GM19395 (cell line): ENCODE results near the gene MRGPRD.
"Not testable (repeated sequence)": the region's sequence is repeated elsewhere in the genome, so short reads cannot be mapped to it uniquely, and the experiment has no call there.

Experiments used
- ATAC-seq: cut with Tn5 transposase; IDR thresholded peaks from one replicate; pipeline ENCODE4 v1.9.1; 2021; ENCODE audit warnings: mild to moderate bottlenecking, moderate library complexity; ENCODE audit not compliant: unreplicated experiment

MRGPRD gene

GRCh38 chr11:68994894-68995285 is 14.1 kb upstream of the MRGPRD start:
- no peak for ATAC-seq

GRCh38 chr11:68994161-68994893 is 13.5 kb upstream of the MRGPRD start:
- ATAC-seq = no peak

- no peak for ATAC-seq
Observed at GRCh38 chr11:68993546-68993945, 12.8 kb upstream of the MRGPRD start.

GRCh38 chr11:68992743-68993255 is 12.0 kb upstream of the MRGPRD start:
- ATAC-seq = no peak

- no peak for ATAC-seq
Observed at GRCh38 chr11:68990995-68991780, 10.4 kb upstream of the MRGPRD start.

GRCh38 chr11:68989936-68990606 is 9.3 kb upstream of the MRGPRD start:
- no peak for ATAC-seq

- no peak for ATAC-seq
Observed at GRCh38 chr11:68988491-68988890, 7.7 kb upstream of the MRGPRD start.

- no peak for ATAC-seq
Observed at GRCh38 chr11:68987211-68987610, 6.4 kb upstream of the MRGPRD start.

GRCh38 chr11:68983801-68984200 is 3.0 kb upstream of the MRGPRD start:
- ATAC-seq = no peak

- ATAC-seq = no peak
Observed at GRCh38 chr11:68982134-68982533, 1.3 kb upstream of the MRGPRD start.

- ATAC-seq = no peak
Observed at GRCh38 chr11:68979931-68980775, 633 bp downstream of the MRGPRD start.

GRCh38 chr11:68978931-68979594 is 1.7 kb downstream of the MRGPRD start:
- no peak for ATAC-seq

- ATAC-seq = no peak
Observed at GRCh38 chr11:68978626-68978930, 2.2 kb downstream of the MRGPRD start.

- ATAC-seq = no peak
Observed at GRCh38 chr11:68977781-68978625, 2.8 kb downstream of the MRGPRD start.

- no peak for ATAC-seq
Observed at GRCh38 chr11:68976563-68976962, 4.2 kb downstream of the MRGPRD start.

GRCh38 chr11:68976095-68976494 is 4.7 kb downstream of the MRGPRD start:
- no peak for ATAC-seq

- no peak for ATAC-seq
Observed at GRCh38 chr11:68974421-68975194, 6.2 kb downstream of the MRGPRD start.

GRCh38 chr11:68973706-68974105 is 7.1 kb downstream of the MRGPRD start:
- not testable (repeated sequence) for ATAC-seq

- ATAC-seq = no peak
Observed at GRCh38 chr11:68973219-68973618, 7.6 kb downstream of the MRGPRD start.
